ENCODE results near the gene ASCC3.

DNA sequence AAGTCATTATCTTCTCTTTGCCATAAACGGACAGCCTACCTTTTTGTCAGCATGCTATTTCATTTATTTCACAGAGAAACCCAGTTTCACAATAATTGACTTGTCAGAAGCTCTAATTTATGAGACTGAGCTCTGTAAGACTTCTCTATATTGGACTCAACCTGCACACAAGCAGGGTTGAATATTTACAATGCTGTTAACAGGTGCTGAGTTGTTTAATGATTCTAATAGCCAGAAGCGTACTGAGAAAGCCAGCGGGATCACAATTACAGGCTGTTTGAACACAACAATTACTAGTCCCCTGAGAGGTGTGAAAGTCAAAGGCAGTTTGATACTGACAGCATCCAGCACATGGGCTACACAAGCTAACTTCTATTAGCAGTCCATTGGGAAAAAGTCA lies 288.2 kb downstream of the ASCC3 start:
- TF ChIP-seq, protein P1, sequence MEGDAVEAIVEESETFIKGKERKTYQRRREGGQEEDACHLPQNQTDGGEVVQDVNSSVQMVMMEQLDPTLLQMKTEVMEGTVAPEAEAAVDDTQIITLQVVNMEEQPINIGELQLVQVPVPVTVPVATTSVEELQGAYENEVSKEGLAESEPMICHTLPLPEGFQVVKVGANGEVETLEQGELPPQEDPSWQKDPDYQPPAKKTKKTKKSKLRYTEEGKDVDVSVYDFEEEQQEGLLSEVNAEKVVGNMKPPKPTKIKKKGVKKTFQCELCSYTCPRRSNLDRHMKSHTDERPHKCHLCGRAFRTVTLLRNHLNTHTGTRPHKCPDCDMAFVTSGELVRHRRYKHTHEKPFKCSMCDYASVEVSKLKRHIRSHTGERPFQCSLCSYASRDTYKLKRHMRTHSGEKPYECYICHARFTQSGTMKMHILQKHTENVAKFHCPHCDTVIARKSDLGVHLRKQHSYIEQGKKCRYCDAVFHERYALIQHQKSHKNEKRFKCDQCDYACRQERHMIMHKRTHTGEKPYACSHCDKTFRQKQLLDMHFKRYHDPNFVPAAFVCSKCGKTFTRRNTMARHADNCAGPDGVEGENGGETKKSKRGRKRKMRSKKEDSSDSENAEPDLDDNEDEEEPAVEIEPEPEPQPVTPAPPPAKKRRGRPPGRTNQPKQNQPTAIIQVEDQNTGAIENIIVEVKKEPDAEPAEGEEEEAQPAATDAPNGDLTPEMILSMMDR (IDR thresholded peaks at IDR 0.05; ENCODE audit: low read depth, low read length, poor library complexity, severe bottlenecking): no peak
- TF ChIP-seq EZH2phosphoT487 (IDR thresholded peaks at IDR 0.05; ENCODE audit: borderline replicate concordance, low read length): no peak

Measured in DOHH2 (cell line).